GM12874 (cell line): ENCODE data around the gene STARD5.

Experiments
- TF ChIP-seq, protein P1 (sequence below): IDR thresholded peaks from 2 replicates; pipeline ENCODE4 v1.5.1; 2011; ENCODE audit warnings: low read depth, mild to moderate bottlenecking, control low read depth, low read length, moderate library complexity; ENCODE audit not compliant: insufficient read depth

STARD5 gene

GRCh38 chr15:81296186-81296585, 27.8 kb downstream of the STARD5 start:
- TF ChIP-seq, protein P1, sequence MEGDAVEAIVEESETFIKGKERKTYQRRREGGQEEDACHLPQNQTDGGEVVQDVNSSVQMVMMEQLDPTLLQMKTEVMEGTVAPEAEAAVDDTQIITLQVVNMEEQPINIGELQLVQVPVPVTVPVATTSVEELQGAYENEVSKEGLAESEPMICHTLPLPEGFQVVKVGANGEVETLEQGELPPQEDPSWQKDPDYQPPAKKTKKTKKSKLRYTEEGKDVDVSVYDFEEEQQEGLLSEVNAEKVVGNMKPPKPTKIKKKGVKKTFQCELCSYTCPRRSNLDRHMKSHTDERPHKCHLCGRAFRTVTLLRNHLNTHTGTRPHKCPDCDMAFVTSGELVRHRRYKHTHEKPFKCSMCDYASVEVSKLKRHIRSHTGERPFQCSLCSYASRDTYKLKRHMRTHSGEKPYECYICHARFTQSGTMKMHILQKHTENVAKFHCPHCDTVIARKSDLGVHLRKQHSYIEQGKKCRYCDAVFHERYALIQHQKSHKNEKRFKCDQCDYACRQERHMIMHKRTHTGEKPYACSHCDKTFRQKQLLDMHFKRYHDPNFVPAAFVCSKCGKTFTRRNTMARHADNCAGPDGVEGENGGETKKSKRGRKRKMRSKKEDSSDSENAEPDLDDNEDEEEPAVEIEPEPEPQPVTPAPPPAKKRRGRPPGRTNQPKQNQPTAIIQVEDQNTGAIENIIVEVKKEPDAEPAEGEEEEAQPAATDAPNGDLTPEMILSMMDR: no peak

- TF ChIP-seq, protein P1: no peak
Observed at GRCh38 chr15:81295486-81296121, 28.3 kb downstream of the STARD5 start.

- TF ChIP-seq, protein P1: peak; percentile 77
Observed at GRCh38 chr15:81294516-81294880, 29.4 kb downstream of the STARD5 start.

GRCh38 chr15:81293728-81294515, 30.0 kb downstream of the STARD5 start:
- TF ChIP-seq, protein P1: no peak

DNA sequence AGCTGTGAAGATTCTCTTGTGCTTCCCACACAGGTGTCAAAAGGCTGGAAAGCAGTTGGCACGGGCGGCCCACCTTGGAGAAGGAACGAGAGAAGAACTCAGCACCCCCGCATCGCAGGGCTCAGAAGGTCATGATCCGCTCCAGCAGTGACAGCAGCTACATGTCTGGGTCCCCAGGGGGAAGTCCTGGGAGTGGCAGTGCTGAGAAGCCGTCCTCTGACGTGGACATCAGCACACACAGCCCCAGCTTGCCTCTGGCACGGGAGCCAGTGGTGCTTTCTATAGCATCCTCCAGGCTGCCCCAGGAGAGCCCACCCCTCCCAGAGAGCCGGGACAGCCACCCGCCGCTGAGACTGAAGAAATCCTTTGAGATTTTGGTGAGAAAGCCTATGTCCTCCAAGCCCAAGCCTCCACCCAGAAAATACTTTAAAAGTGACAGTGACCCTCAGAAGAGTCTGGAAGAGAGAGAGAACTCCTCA, 31.4 kb downstream of the STARD5 start:
- TF ChIP-seq, protein P1: no peak

DNA sequence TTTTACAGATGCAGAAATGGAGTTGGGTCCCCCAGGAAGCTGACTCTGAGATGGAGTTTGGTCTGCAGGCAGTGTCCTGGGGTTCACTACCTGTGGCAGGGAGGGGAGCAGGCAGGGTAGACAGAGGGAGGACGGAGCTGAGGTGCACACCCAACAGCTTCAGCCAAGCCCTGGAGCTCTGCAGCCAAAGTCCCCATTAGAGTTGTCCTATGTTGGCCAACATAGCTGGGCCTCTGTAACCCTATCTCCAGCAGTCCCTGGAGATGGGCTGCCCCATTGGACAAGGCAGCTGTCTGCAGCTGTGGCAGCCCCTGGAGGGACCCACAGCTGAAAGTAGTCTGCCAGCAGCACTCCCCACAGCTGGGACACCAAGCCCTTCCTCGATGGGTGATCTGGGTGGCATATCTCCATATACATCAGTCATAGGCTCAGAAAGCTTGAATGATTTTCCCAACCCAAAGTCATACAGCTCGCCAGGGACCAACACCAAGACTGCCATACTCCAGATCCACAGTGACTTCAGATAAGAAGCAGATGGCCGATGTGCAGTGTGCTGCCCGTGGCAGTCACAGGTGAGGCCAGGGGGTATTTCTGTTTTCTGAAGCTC, 31.9 kb downstream of the STARD5 start:
- TF ChIP-seq, protein P1: no peak

GRCh38 chr15:81289910-81290309, 34.0 kb downstream of the STARD5 start:
- TF ChIP-seq, protein P1: no peak
